GM12878 (cell line): ENCODE results near the gene CORO2B. TPM values are rescaled to one million over a fixed set of nuclear protein-coding genes. Genes with fewer than 3 reads are reported as not detected.

Experiments used
- ATAC-seq: fragments of 200-7000 bp; cut with Tn5 transposase; 3 replicates; pipeline ENCODE4 v1.9.1; 2020; ENCODE audit warnings: mild to moderate bottlenecking, moderate library complexity
- BruUV-seq: library from RNA; stranded (reverse); fragments of 400-500 nt; replicated peaks from 2 replicates; lab custom pipeline; 2021; lab: Mats Ljungman, UMichigan
- CTCF ChIA-PET: fragments of 300-600 bp; sonication (Branson Sonifier 250); formaldehyde crosslinking; extraction: SDS; loops from one replicate; lab custom pipeline; 2021; ENCODE audit warnings: inconsistent platforms; lab: Yijun Ruan, JAX
- POLR2A ChIA-PET: fragments of 350-600 bp; formaldehyde crosslinking; extraction: SDS; loops from one replicate; lab custom pipeline; 2021; ENCODE audit warnings: inconsistent platforms; lab: Charles Lee
- RAD21 ChIA-PET: fragments of 300-600 bp; sonication (Branson Sonifier 250); formaldehyde crosslinking; loops from one replicate; lab custom pipeline; 2023; ENCODE audit warnings: antibody characterized with exemption; ENCODE audit not compliant: unreplicated experiment; lab: Charles Lee
- SMC1A ChIA-PET: fragments of 300-600 bp; sonication (Branson Sonifier 250); formaldehyde crosslinking; loops from one replicate; lab custom pipeline; 2023; ENCODE audit not compliant: unreplicated experiment, uncharacterized antibody; lab: Charles Lee
- DNase-seq: peaks from one replicate; pipeline ENCODE4 v3.0.0-alpha.2; 2011; ENCODE audit warnings: low read depth, low spot score
- FAIRE-seq: peaks from 3 replicates; lab custom pipeline; 2011; peaks lifted over from hg19 to GRCh38; lab: Jason Lieb, UNC
- H2AFZ ChIP-seq: 2 replicates; pipeline ENCODE4 v1.6.0; 2011; ENCODE audit warnings: low read depth, low read length, control low read depth; ENCODE audit not compliant: control insufficient read depth
- H3K27ac ChIP-seq: 2 replicates; pipeline ENCODE4 v1.5.1; 2011; ENCODE audit warnings: control low read depth; ENCODE audit not compliant: control insufficient read depth, insufficient read depth
- H3K27me3 ChIP-seq, 2 experiments: replicated peaks in 1 of 2; 2 replicates each; pipeline versions ENCODE4 v1.6.0 to v1.6.1; 2011; ENCODE audit warnings: low read length in 1 of 2; ENCODE audit not compliant: control insufficient read depth in 2 of 2, insufficient read depth in 2 of 2
- H3K36me3 ChIP-seq, 2 experiments: 2 replicates each; pipeline ENCODE4 v1.5.1; 2011; ENCODE audit warnings: low read length in 1 of 2; ENCODE audit not compliant: control insufficient read depth in 2 of 2, insufficient read depth in 2 of 2
- H3K4me1 ChIP-seq: 2 replicates; pipeline ENCODE4 v1.6.1; 2011; ENCODE audit warnings: mild to moderate bottlenecking, low read length, moderate library complexity, mixed read lengths; ENCODE audit not compliant: control insufficient read depth, insufficient read depth
- H3K4me2 ChIP-seq: 2 replicates; pipeline ENCODE4 v1.6.0; 2011; ENCODE audit warnings: control low read depth; ENCODE audit not compliant: control insufficient read depth, insufficient read depth
- H3K4me3 ChIP-seq: fragments of 200-600 bp; sonication (generic); 2 replicates; pipeline ENCODE4 v1.5.1; 2016
- H3K79me2 ChIP-seq: 2 replicates; pipeline ENCODE4 v1.6.0; 2011; ENCODE audit warnings: low read length; ENCODE audit not compliant: control insufficient read depth, insufficient read depth
- H3K9ac ChIP-seq: 2 replicates; pipeline ENCODE4 v1.8.0; 2011; ENCODE audit warnings: low read length, control low read depth, mixed read lengths; ENCODE audit not compliant: control insufficient read depth, insufficient read depth
- H3K9me3 ChIP-seq: replicated peaks from 3 replicates; pipeline ENCODE4 v1.5.1; 2011; ENCODE audit warnings: mild to moderate bottlenecking, low read length; ENCODE audit not compliant: control insufficient read depth, insufficient read depth
- H4K20me1 ChIP-seq: 2 replicates; pipeline ENCODE4 v1.6.0; 2011; ENCODE audit not compliant: control insufficient read depth, insufficient read depth
- CBFB ChIP-seq: IDR thresholded peaks from 2 replicates; pipeline ENCODE4 v1.6.1; 2016; ENCODE audit warnings: antibody characterized with exemption, low read depth
- CBX5 ChIP-seq: sonication (generic); IDR thresholded peaks from 2 replicates; pipeline ENCODE4 v1.6.1; 2016; ENCODE audit warnings: low read depth, moderate library complexity, mild to moderate bottlenecking, inconsistent platforms
- CTCF ChIP-seq, 3 experiments: IDR thresholded peaks in 2 of 3; conservative IDR thresholded peaks in 1 of 3; 2 replicates each; pipeline ENCODE4 v1.5.1; 2011; ENCODE audit warnings: low read depth in 3 of 3, low read length in 3 of 3, mild to moderate bottlenecking in 3 of 3, control low read depth in 2 of 3, moderate library complexity in 2 of 3, inconsistent platforms in 1 of 3, mixed read lengths in 1 of 3; ENCODE audit not compliant: control insufficient read depth in 2 of 3, insufficient read depth in 1 of 3; ENCODE audit errors: extremely low read depth in 1 of 3
- MEF2B ChIP-seq: fragments of 450-650 bp; IDR thresholded peaks from 2 replicates; pipeline ENCODE4 v1.6.1; 2018; ENCODE audit warnings: mild to moderate bottlenecking, moderate library complexity; ENCODE audit not compliant: partially characterized antibody, poor library complexity, severe bottlenecking
- MTA2 ChIP-seq: fragments of 450-650 bp; IDR thresholded peaks from 2 replicates; pipeline ENCODE4 v1.6.1; 2016; ENCODE audit warnings: low read depth, mild to moderate bottlenecking, moderate library complexity
- MYC ChIP-seq: IDR thresholded peaks from 2 replicates; pipeline ENCODE4 v1.6.1; 2011; ENCODE audit warnings: mild to moderate bottlenecking, low read length, moderate library complexity, inconsistent platforms; ENCODE audit not compliant: insufficient read depth, insufficient replicate concordance, insufficient read length, severe bottlenecking
- NFIC ChIP-seq: IDR thresholded peaks from 2 replicates; pipeline ENCODE4 v1.6.1; 2012; ENCODE audit warnings: low read depth, mild to moderate bottlenecking, inconsistent platforms, low read length, moderate library complexity
- POLR2A ChIP-seq: IDR thresholded peaks from 2 replicates; pipeline ENCODE4 v1.6.1; 2011; ENCODE audit warnings: low read depth, mild to moderate bottlenecking, low read length
- POLR2AphosphoS2 ChIP-seq: IDR thresholded peaks from 2 replicates; pipeline ENCODE4 v1.6.1; 2011; ENCODE audit warnings: low read depth, mild to moderate bottlenecking, low read length, improper control_type of control experiment, moderate library complexity
- SKIL ChIP-seq: fragments of 450-650 bp; IDR thresholded peaks from 2 replicates; pipeline ENCODE4 v1.6.1; 2017; ENCODE audit warnings: mild to moderate bottlenecking, low read depth, inconsistent platforms; ENCODE audit not compliant: poor library complexity, severe bottlenecking
- YY1 ChIP-seq: IDR thresholded peaks from 2 replicates; pipeline ENCODE4 v1.6.1; 2011; ENCODE audit warnings: low read depth, mild to moderate bottlenecking, low read length
- ZBTB33 ChIP-seq: fragments of 450-650 bp; IDR thresholded peaks from 2 replicates; pipeline ENCODE4 v1.6.1; 2017; ENCODE audit warnings: mild to moderate bottlenecking
- ZNF592 ChIP-seq: fragments of 450-650 bp; IDR thresholded peaks from 2 replicates; pipeline ENCODE4 v1.6.1; 2017; ENCODE audit warnings: mild to moderate bottlenecking, moderate library complexity
- ZZZ3 ChIP-seq: IDR thresholded peaks from 2 replicates; pipeline ENCODE4 v1.6.1; 2011; ENCODE audit warnings: low read depth; ENCODE audit not compliant: control insufficient read depth, insufficient read length
- WGBS: methylation state at CpG from one replicate; pipeline ENCODE4 v1.1.6; 2016; ENCODE audit warnings: low lambda C conversion rate; ENCODE audit not compliant: insufficient replicate concordance, insufficient coverage; ENCODE audit errors: missing lambda C conversion rate; 5-methylcytosine and 5-hydroxymethylcytosine counted together
- in situ Hi-C: fragments of 300-500 bp; cut with MboI; formaldehyde crosslinking; loops from 9 replicates; pipeline ENCODE4 v1.14.3; 2018; ENCODE audit warnings: mixed read lengths
- intact Hi-C: fragments of 100-400 bp; cut with micrococcal nuclease; formaldehyde crosslinking; loops from one replicate; pipeline ENCODE4 v1.14.2; 2022; ENCODE audit not compliant: unreplicated experiment
- polyA plus RNA-seq, 11 experiments: library from polyadenylated mRNA; depleted of rRNA in 4 of 11; unstranded in 6 of 11; stranded (reverse) in 5 of 11; fragments of >200 nt; fragmentation: Nextera tagmentation in 4 of 11; fragmentation: Illumina TruSeq in 1 of 11; extraction: Ambion mirVana in 4 of 11; extraction: Trizol in 1 of 11; gene quantifications; 1 replicate in 1 of 11; 2 replicates in 10 of 11; pipeline versions ENCODE4 v1.2.1 to v1.2.3, GENCODE V29; 2011 to 2016; ENCODE audit warnings: inconsistent platforms in 2 of 11, missing spikeins in 2 of 11, low read depth in 1 of 11
- total RNA-seq, 4 experiments: library from RNA; depleted of rRNA in 3 of 4; stranded (reverse); fragments of >200 nt in 3 of 4; fragmentation: Illumina TruSeq in 1 of 4; extraction: Trizol in 1 of 4; gene quantifications; 2 replicates each; pipeline versions ENCODE4 v1.2.1 to v1.2.3, GENCODE V29; 2013 to 2021

CORO2B gene
- total and polyA plus RNA-seq, 10 of the 15 experiments (the other 5 are each of a cell fraction or from before 2014, with no cell fraction given): 0.05 to 0.73 (median 0.13) TPM; not detected in 4

- H3K27ac ChIP-seq: no peak overlapping the region
- DNase-seq: no peak
- intact Hi-C loops: no loop called here
- H3K9me3 ChIP-seq: no peaks in the 10 kb centered on the region; the same call in 2 of the 3 replicates
- no peaks in the 10 kb centered on the region for H4K20me1 ChIP-seq
- H2AFZ ChIP-seq: no peak overlapping the region
- no peaks in the 10 kb centered on the region for H3K4me1 ChIP-seq
- in situ Hi-C loops: no loop called here
- no TSS peak for BruUV-seq
- POLR2A ChIA-PET: no interaction called here
- no peak overlapping the region for H3K4me2 ChIP-seq
- H3K4me3 ChIP-seq: no peak overlapping the region
- H3K36me3 ChIP-seq: 0 out of 4 replicates have a peak, but pooled peaks cover 0 to 6% of the 10 kb centered on the region in 2 experiments
- no peak for FAIRE-seq
- WGBS: 79% methylated on average over 4 of the region's 4 CpGs
- SMC1A ChIA-PET: interaction anchor here (0.7 kb wide), 1 partner anchor 13 kb away, joined by 3 read pairs; no protein-coding TSS in a partner anchor
- no peaks in the 10 kb centered on the region for H3K79me2 ChIP-seq
- no peak overlapping the region for H3K9ac ChIP-seq
- no peak for TF ChIP-seq CBFB
- TF ChIP-seq NFIC: no peak
- TF ChIP-seq MTA2: no peak
- TF ChIP-seq ZZZ3: no peak
- no peak for TF ChIP-seq MEF2B
- TF ChIP-seq POLR2A: no peak
- TF ChIP-seq MYC: no peak
- TF ChIP-seq SKIL: no peak
- no peak for TF ChIP-seq CTCF (IDR thresholded peaks at IDR 0.05 in 2 of 3, conservative IDR thresholded peaks at IDR 0.05 in 1 of 3; ENCODE audit: control insufficient read depth in 2 of 3, extremely low read depth in 1 of 3, insufficient read depth in 1 of 3, low read depth in 3 of 3, low read length in 3 of 3)
- TF ChIP-seq YY1: no peak
- no peak for TF ChIP-seq ZNF592
- no peak for TF ChIP-seq CBX5
- TF ChIP-seq ZBTB33: no peak
- no peak for TF ChIP-seq POLR2AphosphoS2
- no peaks in the 10 kb centered on the region for H3K27me3 ChIP-seq
- CTCF ChIA-PET: interaction anchor here (1.1 to 1.3 kb wide), 2 partner anchors 10 to 55 kb away, joined by 3 to 4 read pairs; no protein-coding TSS in a partner anchor
- RAD21 ChIA-PET: no interaction called here
- no peak for ATAC-seq
Measured at GRCh38 chr15:68774120-68774519, 195.3 kb downstream of the CORO2B start.
